Middle frontal gyrus (tissue), 1 donor: ENCODE measurements around the gene CXCL12.

ENCODE experiments used
- DNase-seq: peaks from one replicate; pipeline ENCODE4 v3.0.0-alpha.2; 2015; ENCODE audit warnings: low spot score; ENCODE audit errors: extremely low spot score

The CXCL12 gene

GRCh38 chr10:44364566-44364965 is 20.3 kb downstream of the CXCL12 start:
- no peak for DNase-seq

DNA sequence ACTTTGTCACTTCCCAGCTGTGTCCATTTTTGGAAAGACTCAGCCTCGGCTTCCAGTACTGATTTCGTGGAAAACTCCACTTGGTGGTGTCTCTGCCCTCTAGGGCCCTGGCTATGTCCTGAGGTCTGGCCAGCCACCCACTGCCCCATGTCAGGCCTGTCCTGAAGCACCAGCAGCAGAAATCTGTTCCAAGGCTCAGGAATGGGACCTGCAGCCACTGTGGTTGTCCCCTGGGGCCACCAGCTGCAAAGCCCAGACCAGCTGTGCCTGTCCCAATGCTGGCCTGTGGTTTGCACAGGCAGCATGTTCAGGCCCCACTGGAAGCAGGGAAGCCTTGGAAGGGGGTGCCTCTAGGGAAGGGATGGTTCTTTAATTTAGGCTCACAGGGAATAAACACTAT is 21.2 kb downstream of the CXCL12 start:
- no peak for DNase-seq

DNA sequence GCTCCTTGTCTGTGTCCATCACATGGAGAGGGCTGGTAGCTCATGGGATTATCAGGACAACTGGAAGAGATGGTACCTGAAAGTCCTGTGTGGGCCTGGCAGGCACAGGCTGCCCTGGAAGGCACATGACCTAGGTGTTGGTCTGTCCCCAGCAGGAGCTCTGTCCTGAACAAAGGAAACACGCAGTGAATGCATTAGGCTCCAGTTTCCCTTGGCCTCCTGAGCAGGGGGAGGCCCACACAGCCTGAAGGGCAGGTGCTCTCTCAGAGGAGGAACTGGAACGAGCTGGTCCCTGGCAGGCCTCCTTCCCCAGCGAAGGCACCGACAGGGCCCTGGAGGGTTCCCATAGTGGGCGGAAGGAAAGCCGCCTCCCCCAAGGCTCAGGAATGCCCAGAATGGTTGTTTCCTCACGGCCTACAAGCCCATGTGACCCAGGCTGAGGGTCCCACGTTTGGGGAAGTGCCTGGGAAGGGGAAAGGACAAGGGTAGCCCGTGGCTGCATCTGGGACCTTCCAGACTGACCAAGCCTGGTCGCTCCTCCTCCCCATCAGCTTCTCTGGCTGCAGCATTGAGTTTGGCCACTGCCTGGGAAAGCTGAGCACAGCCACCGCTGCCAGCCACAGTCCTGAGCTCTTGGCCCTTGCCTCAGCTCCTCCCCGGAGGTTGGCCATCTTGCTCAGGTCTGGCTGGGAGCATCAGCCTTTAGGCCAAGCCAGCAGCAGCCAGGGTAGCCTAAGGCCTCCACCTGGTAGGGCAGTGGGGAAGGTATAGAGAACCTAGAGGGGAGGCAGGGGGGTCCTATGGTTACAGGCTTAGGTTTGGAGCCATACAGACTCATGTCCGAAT is 21.8 kb downstream of the CXCL12 start:
- no peak for DNase-seq

DNA sequence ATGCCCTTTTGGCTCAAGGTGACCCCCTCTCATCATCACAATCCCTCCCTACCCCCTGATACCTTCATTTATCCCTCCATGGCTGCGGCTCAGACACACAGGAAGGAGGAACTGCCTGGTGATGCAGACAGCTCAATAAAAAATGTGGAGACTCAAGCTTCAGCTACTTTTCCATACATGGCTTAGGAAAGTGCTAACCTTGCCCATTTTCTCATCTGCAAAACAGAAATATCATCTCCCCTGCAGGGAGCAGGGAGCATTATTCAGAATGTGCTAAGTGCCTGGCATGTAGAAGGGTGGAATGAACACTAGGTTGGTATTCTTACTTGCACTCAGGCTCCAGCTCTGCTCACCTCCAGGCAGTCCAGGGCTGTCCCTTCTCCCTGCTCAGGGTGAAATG is 23.8 kb downstream of the CXCL12 start:
- no peak for DNase-seq

DNA sequence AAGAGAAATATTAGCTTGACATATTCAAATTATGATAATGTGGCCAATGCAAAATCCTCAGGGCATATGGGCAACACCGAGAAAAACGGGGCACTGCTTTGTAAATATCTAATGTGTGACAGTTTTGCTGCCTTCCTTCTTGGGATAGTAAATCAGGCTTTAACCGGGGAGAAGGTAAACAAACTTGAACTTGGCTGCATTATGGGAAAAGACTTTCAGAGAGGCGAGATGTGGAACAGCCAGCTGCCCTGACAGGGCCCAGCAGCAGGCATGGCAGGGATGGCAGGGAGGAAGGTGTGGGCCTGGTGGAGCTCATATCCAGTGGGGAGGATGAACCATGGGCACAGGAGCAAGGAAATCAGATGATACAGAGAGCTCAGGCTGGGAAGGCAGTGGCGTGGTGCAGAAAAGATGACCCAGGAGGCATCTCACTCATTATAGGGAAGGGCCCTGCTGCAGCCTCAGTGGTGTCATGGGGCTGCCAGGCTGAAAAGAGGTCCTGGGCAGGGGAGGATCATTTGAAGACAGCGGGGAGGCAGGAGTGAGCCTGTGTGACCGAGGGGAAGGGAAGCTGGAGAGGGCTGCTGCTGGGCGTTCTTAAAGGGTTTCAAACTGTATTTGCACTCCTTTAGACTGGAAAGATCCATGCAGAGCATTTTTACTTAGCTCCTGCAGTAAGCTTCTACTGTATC is 26.7 kb downstream of the CXCL12 start:
- no peak for DNase-seq

GRCh38 chr10:44357023-44357540 is 27.8 kb downstream of the CXCL12 start:
- no peak for DNase-seq

DNA sequence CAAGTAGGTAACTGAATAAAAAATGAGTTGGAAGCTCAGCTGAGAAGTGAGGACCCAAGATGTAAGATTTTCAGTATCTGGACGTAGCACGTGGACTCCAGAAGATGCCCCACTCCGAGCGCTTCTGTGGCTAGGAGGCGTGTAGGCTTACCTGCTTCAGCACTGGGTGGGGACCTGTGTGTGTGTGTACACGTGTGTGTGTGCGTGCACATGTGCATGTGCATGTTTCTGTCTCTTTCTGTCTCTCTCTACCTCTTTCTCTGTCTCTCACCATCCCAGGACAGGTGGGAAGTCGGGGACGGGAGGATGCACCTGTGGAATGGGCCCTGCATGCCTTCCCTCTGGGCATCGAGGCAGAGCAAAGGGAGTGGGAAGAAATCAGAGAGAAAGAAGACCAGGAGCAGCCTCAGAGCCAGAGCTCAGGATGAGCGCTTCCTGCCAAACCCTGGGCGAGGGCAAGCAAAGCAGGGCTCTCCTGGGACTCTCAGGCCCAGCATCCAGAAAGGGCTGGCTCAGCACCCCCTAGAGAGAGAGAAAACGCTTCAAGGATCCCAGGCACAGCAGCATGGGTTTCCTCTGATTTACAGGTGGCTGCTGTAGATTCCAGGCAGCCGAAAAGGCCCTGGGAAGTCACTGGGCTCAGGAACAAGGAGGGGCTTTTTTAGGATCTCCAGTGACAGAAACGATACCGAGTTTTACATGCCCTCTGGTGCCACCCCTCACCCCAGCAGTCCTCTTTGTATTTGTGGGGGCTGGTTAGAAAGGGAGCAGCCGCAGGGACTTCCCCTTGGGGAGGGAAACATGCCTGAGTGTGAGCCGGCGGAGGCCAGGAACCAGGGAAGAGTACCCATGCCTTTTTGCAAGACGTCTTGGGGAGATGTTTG is 28.5 kb downstream of the CXCL12 start:
- DNase-seq, result no peak

DNA sequence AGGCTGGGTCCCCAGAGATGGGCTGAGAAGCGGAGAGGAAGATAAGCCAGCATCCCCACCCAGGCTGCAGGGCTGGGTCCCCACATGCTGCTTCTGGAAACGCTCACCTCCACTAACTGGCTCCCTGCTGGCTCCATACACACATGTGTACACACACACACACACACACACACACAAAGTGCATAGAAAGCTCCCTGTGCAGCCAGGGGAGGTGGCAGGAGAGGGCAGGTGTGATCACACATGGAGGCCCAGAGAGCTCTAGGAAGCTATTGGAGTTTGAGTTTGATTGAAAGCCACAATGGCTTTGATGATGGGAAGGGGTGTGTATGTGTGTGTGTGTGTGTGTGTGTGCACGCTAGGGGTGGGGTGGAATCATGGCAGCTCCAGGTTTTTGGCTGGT is 29.3 kb downstream of the CXCL12 start:
- DNase-seq, result no peak

- no peak for DNase-seq
These were observed 30.1 kb downstream of the CXCL12 start for GRCh38 chr10:44354771-44355170.

DNA sequence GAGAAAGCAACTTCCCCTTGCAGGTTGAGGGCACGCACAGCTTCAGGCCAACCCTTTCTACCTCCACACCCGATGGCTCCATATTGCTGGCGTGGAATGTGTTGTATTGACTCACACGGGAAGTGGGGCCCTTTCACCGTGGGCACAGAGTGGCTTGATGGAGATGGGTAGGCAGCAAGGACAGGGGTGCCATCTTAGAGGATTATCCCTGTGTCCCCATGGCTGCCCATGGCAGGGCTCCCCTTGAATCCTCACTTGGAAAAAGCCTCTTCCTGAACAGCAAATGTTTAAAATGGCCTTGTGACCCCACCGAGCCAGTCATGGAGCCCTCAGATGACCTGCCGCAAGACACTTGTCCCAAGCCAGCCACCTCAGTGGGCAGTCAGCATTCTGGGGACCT is 31.2 kb downstream of the CXCL12 start:
- no peak for DNase-seq

- no peak for DNase-seq
These were observed 31.8 kb downstream of the CXCL12 start for GRCh38 chr10:44353128-44353390.

DNA sequence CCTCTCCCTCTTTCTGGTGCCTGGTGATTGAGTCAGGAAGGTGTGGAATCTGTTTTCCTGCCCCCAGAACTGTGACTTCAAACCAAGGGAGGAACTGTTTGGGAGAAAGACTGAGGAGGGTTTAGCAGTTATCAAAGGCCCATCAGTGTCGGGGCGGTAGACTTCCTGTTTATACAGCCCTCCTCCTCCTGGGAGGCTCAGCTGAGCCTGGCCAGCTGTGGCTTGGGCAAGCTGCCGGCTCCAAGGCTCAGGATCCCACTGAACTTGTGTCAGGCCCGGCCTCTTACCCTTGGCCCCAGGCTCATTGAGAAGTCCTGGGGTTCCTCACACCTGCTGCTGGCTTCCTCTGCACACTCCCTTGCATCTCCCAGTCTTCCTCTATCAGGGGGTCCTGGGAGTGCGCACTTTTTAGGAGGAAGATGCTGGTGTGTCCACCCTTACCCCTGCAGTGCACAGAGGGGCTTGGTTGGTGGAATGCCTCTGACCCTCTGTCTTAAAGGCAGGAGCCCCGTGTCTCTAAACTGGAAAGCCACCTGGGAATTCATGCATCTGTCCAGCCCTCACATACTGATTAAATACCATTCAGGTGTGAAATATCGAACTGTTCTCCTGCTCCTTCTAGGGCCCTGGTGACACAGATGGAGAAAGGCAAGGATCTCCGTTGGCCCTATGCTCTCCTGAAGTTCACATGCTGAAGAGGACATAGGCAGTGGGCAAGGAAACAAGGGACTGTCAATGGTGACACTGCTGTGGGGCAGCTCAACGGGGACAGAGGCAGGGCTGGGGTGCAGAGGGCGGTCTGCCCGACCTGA is 32.4 kb downstream of the CXCL12 start:
- no peak for DNase-seq

GRCh38 chr10:44348496-44348895 is 36.4 kb downstream of the CXCL12 start:
- DNase-seq, result no peak

- no peak for DNase-seq
These were observed 37.1 kb downstream of the CXCL12 start for GRCh38 chr10:44347609-44348400.

DNA sequence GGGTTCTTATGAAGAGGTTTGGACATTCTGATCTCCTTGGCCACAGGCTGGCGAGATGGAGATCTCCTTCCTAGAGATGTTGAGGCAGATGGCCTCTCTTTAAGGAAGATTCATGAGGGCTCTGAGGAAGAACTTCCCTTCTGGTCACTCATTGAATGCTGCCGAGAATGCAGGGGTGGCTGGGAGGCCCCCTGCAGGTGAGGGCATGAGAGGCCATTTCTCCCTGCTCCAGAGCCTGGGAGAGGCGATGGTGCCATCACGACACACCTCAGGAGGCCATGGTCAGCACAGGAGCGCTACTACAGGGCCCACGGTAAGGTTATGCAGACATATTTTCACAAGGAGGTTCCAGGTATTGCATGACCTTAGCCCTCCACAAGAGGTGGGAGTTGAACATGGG is 40.2 kb downstream of the CXCL12 start:
- no peak for DNase-seq

GRCh38 chr10:44343843-44344242 is 41.1 kb downstream of the CXCL12 start:
- DNase-seq, result no peak

- DNase-seq, result no peak
These were observed 43.0 kb downstream of the CXCL12 start for GRCh38 chr10:44341886-44342285.

DNA sequence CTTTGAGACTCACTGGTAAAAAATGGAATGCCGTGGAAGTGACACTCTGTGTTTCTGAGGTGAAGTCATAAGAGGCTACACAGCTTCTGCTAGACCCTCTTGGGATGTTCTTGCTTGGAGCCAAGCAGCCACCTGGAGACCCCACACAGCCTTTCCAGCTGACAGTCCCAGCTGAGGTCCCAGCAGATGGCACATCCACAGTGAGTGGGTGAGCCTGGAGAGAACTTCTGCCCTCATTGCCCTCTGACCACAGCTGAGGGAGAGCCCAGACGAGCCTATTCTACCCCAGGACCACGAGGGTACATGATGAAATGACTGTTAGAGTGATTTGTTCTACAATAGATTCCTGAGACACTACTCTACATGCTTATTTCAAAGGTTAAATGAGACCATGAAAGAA is 44.3 kb downstream of the CXCL12 start:
- DNase-seq, result no peak

- DNase-seq, result no peak
These were observed 45.7 kb downstream of the CXCL12 start for GRCh38 chr10:44339218-44339617.

- no peak for DNase-seq
These were observed 47.8 kb downstream of the CXCL12 start for GRCh38 chr10:44337081-44337480.
